RWPE1 (cell line): ENCODE measurements around the gene DIDO1.

Source experiments
- CTCF ChIA-PET: fragments of 350-600 bp; sonication (Branson Sonifier 250); formaldehyde crosslinking; extraction: SDS; loops from one replicate; lab custom pipeline; 2021; lab: Yijun Ruan, JAX
- POLR2A ChIA-PET: fragments of 400-600 bp; formaldehyde crosslinking; extraction: SDS; loops from one replicate; lab custom pipeline; 2020; ENCODE audit warnings: antibody characterized with exemption; ENCODE audit not compliant: low non-redundant PET; lab: Yijun Ruan, JAX
- DNase-seq: peaks from one replicate; pipeline ENCODE4 v3.0.0; 2012; ENCODE audit warnings: low spot score
- H3K27ac ChIP-seq: fragments of 450-650 bp; 2 replicates; pipeline ENCODE4 v1.5.1; 2017
- CTCF ChIP-seq: fragments of 450-650 bp; conservative IDR thresholded peaks from 2 replicates; pipeline ENCODE4 v1.5.1; 2017; ENCODE audit warnings: low read depth, mild to moderate bottlenecking

Gene DIDO1

GRCh38 chr20:62926229-62927127 lies at the start of gene DIDO1:
TSS of gene DIDO1 (minus strand) at chr20:62926505.
- DNase-seq, result peak; percentile 99
- TF ChIP-seq CTCF, result peak; percentile 80
- CTCF ChIA-PET, result interaction anchor here (0.6 to 1.0 kb wide), 6 partner anchors 10 to 334 kb away, joined by 3 to 6 read pairs (median 3); no protein-coding TSS in a partner anchor
- H3K27ac ChIP-seq, result peak within 1 kb of the TSS; percentile 95
- POLR2A ChIA-PET, result interaction anchor here (0.6 to 1.3 kb wide), 3 partner anchors 11 to 539 kb away, joined by 3 to 4 read pairs (median 4); partner anchors contain the start of gene GID8

GRCh38 chr20:62975251-62975760 lies 49.0 kb upstream of the DIDO1 start:
- no peak for DNase-seq
- CTCF ChIA-PET, result interaction anchor here (0.8 to 1.2 kb wide), 3 partner anchors 7 to 220 kb away, joined by 4 to 5 read pairs (median 4); partner anchors contain the start of gene BHLHE23
- H3K27ac ChIP-seq, result no peak overlapping the region
- no peak for TF ChIP-seq CTCF
- POLR2A ChIA-PET, result no interaction called here

- DNase-seq, result no peak
- POLR2A ChIA-PET, result no interaction called here
- TF ChIP-seq CTCF, result no peak
- CTCF ChIA-PET, result interaction anchor here (0.5 to 1.5 kb wide), 33 partner anchors 9 to 1288 kb away, joined by 3 to 24 read pairs (median 4); partner anchors contain the start of gene BHLHE23
- H3K27ac ChIP-seq, result no peak overlapping the region
These were observed 46.8 kb upstream of the DIDO1 start for GRCh38 chr20:62972845-62973745.

GRCh38 chr20:62971950-62972844 lies 45.9 kb upstream of the DIDO1 start:
- ChIA-PET CTCF (interaction anchor here (0.5 to 1.5 kb wide), 35 partner anchors 8 to 1289 kb away, joined by 3 to 24 read pairs (median 4); partner anchors contain the start of gene BHLHE23), POLR2A (no interaction called here)
- DNase-seq, result peak; percentile 98
- no peak overlapping the region for H3K27ac ChIP-seq
- TF ChIP-seq CTCF, result peak; percentile 98

- CTCF ChIA-PET, result interaction anchor here (0.6 to 2.5 kb wide), 8 partner anchors 9 to 385 kb away, joined by 3 to 19 read pairs (median 4); no protein-coding TSS in a partner anchor
- DNase-seq, result no peak
- no peak for TF ChIP-seq CTCF
- H3K27ac ChIP-seq, result no peak overlapping the region
- POLR2A ChIA-PET, result no interaction called here
These were observed 45.1 kb upstream of the DIDO1 start for GRCh38 chr20:62971211-62971949.
